Daoy (cell line): ENCODE measurements around the gene MINDY1. TPM values are rescaled to one million over a fixed set of nuclear protein-coding genes. Genes with fewer than 3 reads are reported as not detected.

Experiments used
- DNase-seq: peaks from one replicate; pipeline ENCODE4 v3.0.0-alpha.2; 2015; ENCODE audit warnings: low read depth
- total RNA-seq: library from RNA; depleted of rRNA; stranded (reverse); fragments of >200 nt; shearing (Covaris generic); gene quantifications from 2 replicates; pipeline ENCODE4 v1.2.3, GENCODE V29; 2014; rRNA removed

The MINDY1 gene
- total RNA-seq, 1 experiment from 2014 or later, result 6.6 TPM

- DNase-seq, result no peak
Measured at GRCh38 chr1:150965605-150966004, 41.1 kb downstream of the MINDY1 start.

DNA sequence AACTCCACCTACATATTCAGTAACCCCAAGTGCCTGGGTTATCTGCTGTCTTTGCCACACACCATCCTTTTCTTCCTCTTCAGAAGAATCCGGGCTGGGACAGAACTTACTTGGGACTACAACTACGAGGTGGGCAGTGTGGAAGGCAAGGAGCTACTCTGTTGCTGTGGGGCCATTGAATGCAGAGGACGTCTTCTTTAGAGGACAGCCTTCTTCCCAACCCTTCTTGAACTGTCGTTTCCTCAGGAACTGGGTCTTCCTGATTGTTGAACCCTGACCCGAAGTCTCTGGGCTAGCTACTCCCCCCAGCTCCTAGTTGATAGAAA lies 42.6 kb downstream of the MINDY1 start:
- DNase-seq, result no peak

- no peak for DNase-seq
Measured at GRCh38 chr1:150963321-150964163, 43.2 kb downstream of the MINDY1 start.

DNA sequence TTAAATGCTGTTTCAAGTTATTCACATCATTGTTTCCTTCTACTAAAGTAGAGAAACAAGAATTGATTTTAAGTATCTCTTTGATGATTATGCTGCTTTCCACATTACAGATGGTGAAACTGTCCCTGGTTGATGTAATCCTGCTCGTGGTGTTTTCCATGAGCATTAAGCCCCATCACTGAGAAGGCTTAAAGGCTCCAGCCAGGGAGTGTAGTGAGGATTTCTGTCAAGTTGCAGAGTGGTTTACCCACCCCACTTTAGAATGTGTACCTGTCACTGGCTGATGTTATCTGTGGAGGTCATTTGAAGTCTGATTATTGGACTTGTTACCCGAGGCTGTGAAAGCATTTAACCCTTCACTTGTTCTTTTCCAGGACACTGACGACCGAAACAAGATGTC lies 44.9 kb downstream of the MINDY1 start:
- DNase-seq, result no peak

DNA sequence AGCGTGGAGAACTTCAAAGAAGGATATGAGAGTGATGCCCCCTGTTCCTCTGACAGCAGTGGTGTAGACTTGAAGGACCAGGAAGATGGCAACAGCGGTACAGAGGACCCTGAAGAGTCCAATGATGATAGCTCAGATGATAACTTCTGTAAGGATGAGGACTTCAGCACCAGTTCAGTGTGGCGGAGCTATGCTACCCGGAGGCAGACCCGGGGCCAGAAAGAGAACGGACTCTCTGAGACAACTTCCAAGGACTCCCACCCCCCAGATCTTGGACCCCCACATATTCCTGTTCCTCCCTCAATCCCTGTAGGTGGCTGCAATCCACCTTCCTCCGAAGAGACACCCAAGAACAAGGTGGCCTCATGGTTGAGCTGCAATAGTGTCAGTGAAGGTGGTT lies 46.1 kb downstream of the MINDY1 start:
- DNase-seq, result no peak

GRCh38 chr1:150957666-150958065 lies 49.0 kb downstream of the MINDY1 start:
- DNase-seq, result no peak

DNA sequence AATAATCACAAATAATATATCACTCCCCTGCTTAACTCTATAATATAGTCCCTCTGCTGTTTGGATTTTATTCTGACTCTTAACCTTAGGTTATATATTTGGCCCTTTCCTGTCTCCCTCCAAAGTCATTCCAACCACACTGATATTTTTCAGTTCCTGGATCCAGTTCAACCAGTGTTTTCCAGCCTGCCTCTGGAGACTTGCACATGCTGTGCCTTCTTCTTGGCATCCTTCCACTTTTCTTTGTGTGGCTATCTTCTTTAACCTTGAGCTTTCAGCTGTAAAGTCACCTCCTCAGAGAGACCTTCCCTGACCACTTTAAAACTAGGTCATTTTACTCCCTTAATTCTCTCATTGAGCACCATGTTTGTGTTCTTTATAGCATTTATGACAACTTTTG lies 51.4 kb downstream of the MINDY1 start:
- no peak for DNase-seq

DNA sequence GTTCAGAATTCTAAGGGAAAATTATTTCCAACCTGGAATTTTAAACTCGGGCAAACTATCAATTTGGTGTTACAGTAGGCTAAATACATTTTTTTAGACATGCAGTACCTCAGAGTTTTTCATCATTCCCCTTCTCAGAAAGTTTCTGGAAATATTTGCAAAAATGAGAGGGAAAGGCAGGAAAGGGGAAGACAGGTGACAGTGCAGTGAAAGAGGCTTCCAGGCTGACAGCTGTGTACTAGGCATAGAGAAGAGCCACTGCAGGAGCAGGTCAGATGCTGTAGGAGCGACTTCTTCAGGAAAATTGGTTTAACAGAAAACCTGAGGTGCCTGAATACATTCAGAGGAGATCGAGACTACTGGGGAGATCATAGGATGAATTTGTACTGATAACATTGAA lies 52.0 kb downstream of the MINDY1 start:
- no peak for DNase-seq

Other genes starting within 250 kb of the MINDY1 start
- 29.7 and 45.2 TPM in 2 replicates for gene CTSS, start 241.1 kb downstream of the MINDY1 start, total RNA-seq
- 0.39 and 5.8 TPM in 2 replicates for gene CTSK, start 198.6 kb downstream of the MINDY1 start, total RNA-seq
- 12.0 and 24.8 TPM in 2 replicates for gene ARNT, start 130.3 kb downstream of the MINDY1 start, total RNA-seq
- gene CTXND2, start 119.8 kb downstream of the MINDY1 start, total RNA-seq, result not detected in 2 replicates
- gene SETDB1, start 80.5 kb downstream of the MINDY1 start, total RNA-seq, result 37.5 and 60.8 TPM in 2 replicates
- 74.1 and 105 TPM in 2 replicates for gene CERS2, start 32.1 kb downstream of the MINDY1 start, total RNA-seq
- 0.24 TPM in 1 of 2 replicates, not detected in the other for gene ANXA9, start 24.6 kb downstream of the MINDY1 start, total RNA-seq
- gene PRUNE1, start 1.5 kb upstream of the MINDY1 start, total RNA-seq, result 17.4 and 21.3 TPM in 2 replicates
- gene BNIPL, start 29.7 kb upstream of the MINDY1 start, total RNA-seq, result 0.57 and 0.60 TPM in 2 replicates
- 0.80 and 2.4 TPM in 2 replicates for gene C1orf56, start 40.8 kb upstream of the MINDY1 start, total RNA-seq
- gene CDC42SE1, start 52.7 kb upstream of the MINDY1 start, total RNA-seq, result 48.8 and 55.1 TPM in 2 replicates
- 48.4 and 52.7 TPM in 2 replicates for gene MLLT11, start 53.5 kb upstream of the MINDY1 start, total RNA-seq
- 3.5 and 4.5 TPM in 2 replicates for gene GABPB2, start 63.9 kb upstream of the MINDY1 start, total RNA-seq
- 0.40 TPM in 1 of 2 replicates, not detected in the other for gene SEMA6C, start 139.7 kb upstream of the MINDY1 start, total RNA-seq
- gene TNFAIP8L2, start 149.7 kb upstream of the MINDY1 start, total RNA-seq, result not detected in 2 replicates
- 11.4 and 13.4 TPM in 2 replicates for gene LYSMD1, start 159.0 kb upstream of the MINDY1 start, total RNA-seq
- gene SCNM1, start 159.2 kb upstream of the MINDY1 start, total RNA-seq, result 76.8 and 90.9 TPM in 2 replicates
- 0.23 TPM in 1 of 2 replicates, not detected in the other for gene TMOD4, start 169.1 kb upstream of the MINDY1 start, total RNA-seq
- 91.0 and 95.0 TPM in 2 replicates for gene VPS72, start 183.3 kb upstream of the MINDY1 start, total RNA-seq
- 19.6 and 30.9 TPM in 2 replicates for gene PIP5K1A, start 191.7 kb upstream of the MINDY1 start, total RNA-seq
- gene PSMD4, start 247.8 kb upstream of the MINDY1 start, total RNA-seq, result 412 and 482 TPM in 2 replicates